Trophoblast cell (in vitro differentiated cells and primary cell): Measurements from ENCODE around the gene AP2A2.

ENCODE experiments used
- DNase-seq, 2 donors: peaks; one replicate each; pipeline ENCODE4 v3.0.0-alpha.2; 2016
- H2AFZ ChIP-seq: 2 replicates; pipeline ENCODE4 v1.6.1; 2013; ENCODE audit warnings: low read length, moderate library complexity, mild to moderate bottlenecking; ENCODE audit not compliant: insufficient read depth, poor library complexity
- H2AK5ac ChIP-seq: 2 replicates; pipeline ENCODE4 v1.6.1; 2013; ENCODE audit warnings: mild to moderate bottlenecking, low read length
- H2BK120ac ChIP-seq: 2 replicates; pipeline ENCODE4 v1.6.1; 2013; ENCODE audit warnings: low read length, mild to moderate bottlenecking, moderate library complexity; ENCODE audit not compliant: insufficient read depth, poor library complexity
- H2BK12ac ChIP-seq: 2 replicates; pipeline ENCODE4 v1.6.1; 2013; ENCODE audit warnings: mild to moderate bottlenecking, low read length, moderate library complexity
- H2BK5ac ChIP-seq: 2 replicates; pipeline ENCODE4 v1.6.1; 2013; ENCODE audit warnings: low read length, low read depth, moderate library complexity, mild to moderate bottlenecking; ENCODE audit not compliant: poor library complexity
- H3K14ac ChIP-seq: 2 replicates; pipeline ENCODE4 v1.6.1; 2013; ENCODE audit warnings: mild to moderate bottlenecking, low read length
- H3K18ac ChIP-seq: 2 replicates; pipeline ENCODE4 v1.6.1; 2013; ENCODE audit warnings: mild to moderate bottlenecking, low read length
- H3K23ac ChIP-seq: 2 replicates; pipeline ENCODE4 v1.6.1; 2013; ENCODE audit warnings: low read length
- H3K27ac ChIP-seq: 2 replicates; pipeline ENCODE4 v1.5.1; 2013; ENCODE audit warnings: low read depth, mild to moderate bottlenecking, inconsistent platforms, low read length, moderate library complexity
- H3K27me3 ChIP-seq: 2 replicates; pipeline ENCODE4 v1.6.1; 2013; ENCODE audit warnings: inconsistent platforms, mild to moderate bottlenecking, low read length, moderate library complexity; ENCODE audit not compliant: insufficient read depth
- H3K36me3 ChIP-seq, 2 experiments: 1 replicate in 1 of 2; 2 replicates in 1 of 2; pipeline ENCODE4 v1.6.1; 2013; ENCODE audit warnings: low read length in 2 of 2, mild to moderate bottlenecking in 2 of 2, moderate library complexity in 1 of 2; ENCODE audit not compliant: insufficient read depth in 2 of 2, control insufficient read depth in 1 of 2
- H3K4ac ChIP-seq: 2 replicates; pipeline ENCODE4 v1.6.1; 2013; ENCODE audit warnings: low read depth, mild to moderate bottlenecking, low read length, moderate library complexity
- H3K4me1 ChIP-seq, 2 experiments: 1 replicate in 1 of 2; 2 replicates in 1 of 2; pipeline ENCODE4 v1.6.1; 2013; ENCODE audit warnings: low read length in 2 of 2, mild to moderate bottlenecking in 2 of 2, moderate library complexity in 1 of 2; ENCODE audit not compliant: insufficient read depth in 2 of 2, control insufficient read depth in 1 of 2
- H3K4me2 ChIP-seq: 2 replicates; pipeline ENCODE4 v1.6.1; 2013; ENCODE audit warnings: inconsistent platforms, mild to moderate bottlenecking, low read length, moderate library complexity
- H3K4me3 ChIP-seq: 2 replicates; pipeline ENCODE4 v1.5.1; 2013; ENCODE audit warnings: mild to moderate bottlenecking, low read depth, low read length, inconsistent platforms
- H3K79me1 ChIP-seq: one replicate; pipeline ENCODE4 v1.6.1; 2013; ENCODE audit warnings: low read length
- H3K79me2 ChIP-seq: 2 replicates; pipeline ENCODE4 v1.6.1; 2013; ENCODE audit warnings: low read length, mild to moderate bottlenecking; ENCODE audit not compliant: control insufficient read depth, insufficient read depth, poor library complexity
- H3K9ac ChIP-seq: 2 replicates; pipeline ENCODE4 v1.6.1; 2013; ENCODE audit warnings: mild to moderate bottlenecking, low read length
- H3K9me3 ChIP-seq: 2 replicates; pipeline ENCODE4 v1.6.1; 2013; ENCODE audit warnings: low read depth, mild to moderate bottlenecking, control low read depth, inconsistent platforms, low read length; ENCODE audit not compliant: insufficient read depth
- H4K12ac ChIP-seq: 2 replicates; pipeline ENCODE4 v1.6.1; 2013; ENCODE audit warnings: low read depth, mild to moderate bottlenecking, low read length, moderate library complexity
- H4K8ac ChIP-seq: 2 replicates; pipeline ENCODE4 v1.6.1; 2013; ENCODE audit warnings: low read depth, mild to moderate bottlenecking, low read length, moderate library complexity
- H4K91ac ChIP-seq: one replicate; pipeline ENCODE4 v1.6.1; 2013; ENCODE audit warnings: low read depth, mild to moderate bottlenecking, low read length, moderate library complexity
- WGBS: extraction: QIAGEN DNeasy Blood & Tissue Kit; methylation state at CpG from one replicate; pipeline ENCODE4 v1.1.7; 2013; ENCODE audit warnings: missing lambda C conversion rate; ENCODE audit not compliant: insufficient read length, insufficient coverage; ENCODE audit errors: extremely low coverage; 5-methylcytosine and 5-hydroxymethylcytosine counted together

Gene AP2A2

DNA sequence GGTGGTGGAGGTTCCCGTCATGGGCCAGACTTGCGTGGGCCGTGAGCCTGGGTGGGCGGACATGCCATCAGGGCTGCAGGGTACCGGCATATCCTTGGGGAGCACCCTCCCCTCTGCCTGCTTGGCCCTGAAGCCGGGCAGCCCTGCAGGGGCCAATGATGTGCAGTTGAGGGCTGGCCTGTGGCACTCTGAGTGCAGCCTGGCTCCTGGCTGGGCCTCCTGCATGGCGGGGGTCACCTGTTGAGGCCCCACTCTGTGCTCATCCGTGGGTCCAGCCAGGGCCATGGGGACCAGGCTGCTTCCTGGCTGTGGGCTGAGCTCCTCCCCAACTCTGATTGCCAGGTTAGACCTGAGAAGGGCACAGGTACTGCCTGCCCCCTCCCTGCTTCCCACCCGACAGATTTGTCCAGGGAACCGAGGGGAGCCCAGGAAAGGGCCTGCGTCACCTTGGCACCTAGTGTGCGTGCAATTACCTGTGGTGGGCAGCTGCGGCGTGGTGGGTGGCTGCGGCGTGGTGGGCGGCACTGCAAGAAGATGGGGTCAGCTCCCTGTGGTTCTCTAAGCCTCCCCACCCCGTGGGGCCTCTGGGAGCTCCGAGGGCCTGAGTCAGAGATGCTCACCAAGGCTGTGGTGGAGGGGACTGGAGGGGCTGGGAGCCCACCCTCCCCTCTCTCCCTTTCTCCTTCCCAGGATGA, 94.7 kb downstream of the AP2A2 start:
- Histone ChIP-seq H4K8ac (no peak overlapping the region), H3K36me3 (no peaks in the 10 kb centered on the region), H2AFZ (no peak overlapping the region), H2BK5ac (no peak overlapping the region), H3K14ac (no peak overlapping the region), H3K9ac (no peak overlapping the region), H3K4ac (no peak overlapping the region), H3K79me2 (no peaks in the 10 kb centered on the region), H4K91ac (no peak overlapping the region), H3K23ac (no peak overlapping the region), H3K27ac (no peak overlapping the region), H3K9me3 (peaks cover 25% of the 10 kb centered on the region), H3K4me2 (no peak overlapping the region), H3K79me1 (no peaks in the 10 kb centered on the region), H3K27me3 (no peaks in the 10 kb centered on the region), H2BK120ac (no peak overlapping the region), H3K4me3 (no peak overlapping the region), H4K12ac (no peak overlapping the region), H3K4me1 (no peaks in the 10 kb centered on the region), H3K18ac (no peak overlapping the region), H2BK12ac (no peak overlapping the region), H2AK5ac (no peak overlapping the region)
- no peak for DNase-seq
- no CpG with 5 or more reads among the region's 19 CpGs for WGBS

DNA sequence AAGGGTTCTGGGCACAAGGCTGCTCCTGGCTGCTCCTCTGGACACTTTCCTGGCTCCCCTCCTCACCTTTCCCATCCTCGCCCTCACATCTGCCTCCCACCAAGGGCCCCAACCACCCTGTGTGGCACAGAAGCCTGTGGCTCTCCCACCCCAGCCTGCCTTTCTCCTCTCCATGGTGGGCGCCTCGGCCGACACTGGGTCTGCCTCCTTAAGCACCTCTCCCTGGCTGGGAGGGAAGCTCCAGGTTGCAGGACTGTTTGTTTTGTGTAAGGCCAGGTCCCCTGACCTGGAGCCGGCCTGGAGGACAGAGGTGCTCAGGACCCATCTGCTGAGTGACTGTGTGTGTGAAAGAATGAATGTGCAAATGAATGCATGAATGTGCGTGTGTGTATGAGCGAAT, 96.7 kb downstream of the AP2A2 start:
- WGBS: no CpG with 5 or more reads among the region's 7 CpGs
- no peak overlapping the region for H3K9ac ChIP-seq
- no peak overlapping the region for H2AFZ ChIP-seq
- no peak overlapping the region for H3K4ac ChIP-seq
- peaks cover 0 to 2% of the 10 kb centered on the region in 2 experiments for H3K36me3 ChIP-seq
- no peak overlapping the region for H4K12ac ChIP-seq
- no peaks in the 10 kb centered on the region for H3K79me2 ChIP-seq
- no peak for DNase-seq
- peaks cover 14% of the 10 kb centered on the region for H3K9me3 ChIP-seq
- H3K27me3 ChIP-seq: no peaks in the 10 kb centered on the region
- H3K4me1 ChIP-seq: no peaks in the 10 kb centered on the region
- no peak overlapping the region for H4K91ac ChIP-seq
- H3K18ac ChIP-seq: no peak overlapping the region
- no peak overlapping the region for H4K8ac ChIP-seq
- no peak overlapping the region for H2BK12ac ChIP-seq
- H3K79me1 ChIP-seq: no peaks in the 10 kb centered on the region
- H3K27ac ChIP-seq: no peak overlapping the region
- no peak overlapping the region for H3K14ac ChIP-seq
- H3K4me3 ChIP-seq: no peak overlapping the region
- H3K4me2 ChIP-seq: no peak overlapping the region
- no peak overlapping the region for H2AK5ac ChIP-seq
- H2BK120ac ChIP-seq: no peak overlapping the region
- H3K23ac ChIP-seq: no peak overlapping the region
- H2BK5ac ChIP-seq: no peak overlapping the region

DNA sequence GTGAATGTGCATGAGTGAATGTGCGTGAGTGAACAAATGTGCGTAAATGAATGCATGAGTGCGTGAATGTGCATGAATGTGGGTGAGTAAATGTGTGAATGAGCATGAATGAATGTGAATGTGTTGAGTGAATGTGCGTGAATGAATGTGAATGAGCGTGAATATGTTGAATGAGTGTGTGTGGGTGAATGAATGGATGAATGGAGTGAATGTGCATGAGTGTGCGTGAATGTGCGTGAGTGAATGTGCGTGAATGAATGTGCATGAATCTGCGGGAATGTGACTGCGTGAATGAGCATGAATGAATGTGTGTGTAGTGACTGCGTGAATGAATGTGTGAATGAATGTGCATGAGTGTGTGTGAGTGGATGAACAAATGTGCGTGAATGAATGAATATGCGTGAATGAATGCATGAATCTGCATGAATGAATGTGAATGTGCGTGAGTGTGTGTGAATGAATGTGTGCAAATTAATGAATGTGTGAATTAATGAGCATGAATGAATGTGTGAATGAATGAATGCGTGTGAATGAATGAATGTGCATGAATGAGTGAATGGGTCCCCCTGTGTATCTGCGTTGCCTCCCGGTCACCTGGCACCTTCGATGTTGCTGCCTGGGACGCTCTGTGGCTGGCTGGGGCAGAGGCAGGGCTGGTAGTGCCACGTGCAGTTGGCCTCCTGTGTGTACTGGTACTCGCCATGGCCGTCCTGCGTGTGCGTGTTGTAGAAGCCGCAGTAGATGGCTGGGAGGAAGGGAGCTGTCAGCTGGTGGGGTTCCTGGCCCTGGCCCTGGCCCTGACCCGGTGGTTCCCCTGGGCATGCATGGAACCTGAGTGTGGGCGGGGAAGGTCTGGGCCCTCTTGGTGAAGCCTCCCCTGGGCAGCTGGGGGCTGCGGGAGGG, 97.5 kb downstream of the AP2A2 start:
- H2BK120ac ChIP-seq: no peak overlapping the region
- no peak overlapping the region for H4K8ac ChIP-seq
- H3K4me1 ChIP-seq: no peaks in the 10 kb centered on the region
- H3K4ac ChIP-seq: no peak overlapping the region
- no peak overlapping the region for H3K4me2 ChIP-seq
- H3K9ac ChIP-seq: no peak overlapping the region
- H2AFZ ChIP-seq: no peak overlapping the region
- no peak overlapping the region for H3K14ac ChIP-seq
- H3K36me3 ChIP-seq: peaks cover 0 to 2% of the 10 kb centered on the region in 2 experiments
- H3K27me3 ChIP-seq: no peaks in the 10 kb centered on the region
- peaks cover 7% of the 10 kb centered on the region for H3K9me3 ChIP-seq
- H4K12ac ChIP-seq: no peak overlapping the region
- DNase-seq: no peak
- no peak overlapping the region for H2BK5ac ChIP-seq
- H2BK12ac ChIP-seq: no peak overlapping the region
- no peak overlapping the region for H4K91ac ChIP-seq
- no peaks in the 10 kb centered on the region for H3K79me2 ChIP-seq
- no peak overlapping the region for H2AK5ac ChIP-seq
- no peak overlapping the region for H3K27ac ChIP-seq
- no peak overlapping the region for H3K4me3 ChIP-seq
- no peaks in the 10 kb centered on the region for H3K79me1 ChIP-seq
- no peak overlapping the region for H3K18ac ChIP-seq
- WGBS: 100% methylated on average over 14 of the region's 28 CpGs
- no peak overlapping the region for H3K23ac ChIP-seq

DNA sequence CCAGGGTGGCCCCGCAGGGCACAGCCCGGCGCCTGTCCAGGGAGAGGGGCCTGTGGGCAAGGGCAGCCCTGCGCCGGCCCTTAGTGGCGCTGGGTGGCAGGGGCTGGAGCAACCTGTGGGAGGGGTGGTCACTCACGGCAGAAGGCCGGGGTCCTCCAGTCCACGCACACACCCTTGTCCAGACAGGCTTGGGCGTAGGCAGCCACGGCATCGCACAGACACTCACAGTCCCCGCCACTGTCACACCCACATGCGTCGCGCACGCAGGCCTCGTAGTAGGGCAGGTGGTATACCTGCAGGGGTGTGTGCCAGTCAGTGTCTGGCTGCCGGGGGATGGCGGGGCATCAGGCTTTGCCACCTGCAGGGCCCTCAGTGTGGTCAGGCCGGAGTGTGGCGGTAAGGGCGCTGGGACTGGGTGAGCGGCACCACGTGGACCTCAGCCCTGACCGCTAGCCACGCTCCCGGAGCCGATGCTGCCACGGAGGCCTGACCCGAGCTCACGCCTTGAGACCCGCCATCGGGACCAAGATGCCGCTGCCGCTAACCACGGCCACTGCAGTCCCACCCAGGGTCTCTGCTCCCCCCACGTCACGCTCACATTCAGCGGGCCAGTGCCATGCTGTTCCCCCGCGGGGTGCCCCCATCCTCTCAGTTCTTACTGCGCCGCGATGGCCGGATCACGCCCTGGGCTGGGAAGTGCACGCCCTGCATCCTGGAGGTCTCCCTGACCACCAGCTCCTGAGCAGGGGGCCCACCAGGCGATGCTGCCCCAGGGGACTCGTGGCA, 98.3 kb downstream of the AP2A2 start:
- Histone ChIP-seq H3K14ac (no peak overlapping the region), H4K8ac (no peak overlapping the region), H2BK5ac (no peak overlapping the region), H3K9ac (no peak overlapping the region), H3K4me2 (no peak overlapping the region), H3K27me3 (no peaks in the 10 kb centered on the region), H3K4me1 (no peaks in the 10 kb centered on the region), H2AK5ac (no peak overlapping the region), H2BK120ac (no peak overlapping the region), H3K9me3 (peaks cover 5% of the 10 kb centered on the region), H3K79me2 (no peaks in the 10 kb centered on the region), H3K4me3 (peak overlapping the region; percentile 23), H3K23ac (no peak overlapping the region), H3K18ac (no peak overlapping the region), H3K79me1 (no peaks in the 10 kb centered on the region), H4K91ac (no peak overlapping the region), H2BK12ac (no peak overlapping the region), H3K4ac (no peak overlapping the region), H2AFZ (no peak overlapping the region), H4K12ac (no peak overlapping the region), H3K27ac (no peak overlapping the region), H3K36me3 (peaks cover 0 to 2% of the 10 kb centered on the region in 2 experiments)
- DNase-seq: no peak
- no CpG with 5 or more reads among the region's 50 CpGs for WGBS
